ENCODE data around the gene RIIAD1.

RIIAD1 gene

GRCh38 chr1:151756291-151756690, 35.0 kb downstream of the RIIAD1 start:
- no peaks in the 10 kb centered on the region for H3K79me2 ChIP-seq (ENCODE audit: control insufficient read depth, insufficient read depth, low read length, poor library complexity)
- no peaks in the 10 kb centered on the region for H3K4me1 ChIP-seq (ENCODE audit: control insufficient read depth in 1 of 2, insufficient read depth in 2 of 2, low read length in 2 of 2)
- H3K27ac ChIP-seq (ENCODE audit: low read depth, low read length), result no peak overlapping the region
- no peak overlapping the region for H2BK12ac ChIP-seq (ENCODE audit: low read length)
- no peak overlapping the region for H3K4me3 ChIP-seq (ENCODE audit: low read depth, low read length)
- no peak overlapping the region for H2AFZ ChIP-seq (ENCODE audit: insufficient read depth, low read length, poor library complexity)
- H3K79me1 ChIP-seq (ENCODE audit: low read length), result no peaks in the 10 kb centered on the region
- H3K4ac ChIP-seq (ENCODE audit: low read depth, low read length), result no peak overlapping the region
- no peak overlapping the region for H4K8ac ChIP-seq (ENCODE audit: low read depth, low read length)
- H2AK5ac ChIP-seq (ENCODE audit: low read length), result no peak overlapping the region
- H2BK5ac ChIP-seq (ENCODE audit: low read depth, low read length, poor library complexity), result no peak overlapping the region
- WGBS (ENCODE audit: extremely low coverage, insufficient coverage, insufficient read length), result no CpG with 5 or more reads among the region's 1 CpG
- no peak overlapping the region for H3K23ac ChIP-seq (ENCODE audit: low read length)
- no peak overlapping the region for H3K4me2 ChIP-seq (ENCODE audit: low read length)
- H2BK120ac ChIP-seq (ENCODE audit: insufficient read depth, low read length, poor library complexity), result no peak overlapping the region
- no peak overlapping the region for H3K18ac ChIP-seq (ENCODE audit: low read length)
- H3K14ac ChIP-seq (ENCODE audit: low read length), result no peak overlapping the region
- no peak overlapping the region for H4K91ac ChIP-seq (ENCODE audit: low read depth, low read length)
- peaks cover 7 to 18% of the 10 kb centered on the region in 2 experiments for H3K36me3 ChIP-seq (ENCODE audit: control insufficient read depth in 1 of 2, insufficient read depth in 2 of 2, low read length in 2 of 2)
- DNase-seq, result no peak
- H3K9me3 ChIP-seq (ENCODE audit: insufficient read depth, low read depth, low read length), result no peaks in the 10 kb centered on the region
- no peaks in the 10 kb centered on the region for H3K27me3 ChIP-seq (ENCODE audit: insufficient read depth, low read length)
- no peak overlapping the region for H3K9ac ChIP-seq (ENCODE audit: low read length)
- H4K12ac ChIP-seq (ENCODE audit: low read depth, low read length), result no peak overlapping the region

- Histone ChIP-seq H4K8ac (ENCODE audit: low read depth, low read length) (no peak overlapping the region), H3K23ac (ENCODE audit: low read length) (no peak overlapping the region), H3K9me3 (ENCODE audit: insufficient read depth, low read depth, low read length) (no peaks in the 10 kb centered on the region), H3K27me3 (ENCODE audit: insufficient read depth, low read length) (no peaks in the 10 kb centered on the region), H4K12ac (ENCODE audit: low read depth, low read length) (no peak overlapping the region), H3K4me1 (ENCODE audit: control insufficient read depth in 1 of 2, insufficient read depth in 2 of 2, low read length in 2 of 2) (peaks cover 0 to 2% of the 10 kb centered on the region in 2 experiments), H3K4me2 (ENCODE audit: low read length) (no peak overlapping the region), H3K27ac (ENCODE audit: low read depth, low read length) (no peak overlapping the region), H3K36me3 (ENCODE audit: control insufficient read depth in 1 of 2, insufficient read depth in 2 of 2, low read length in 2 of 2) (peaks cover 12 to 24% of the 10 kb centered on the region in 2 experiments), H3K4ac (ENCODE audit: low read depth, low read length) (no peak overlapping the region), H3K18ac (ENCODE audit: low read length) (no peak overlapping the region), H3K79me2 (ENCODE audit: control insufficient read depth, insufficient read depth, low read length, poor library complexity) (no peaks in the 10 kb centered on the region), H2AK5ac (ENCODE audit: low read length) (no peak overlapping the region), H2AFZ (ENCODE audit: insufficient read depth, low read length, poor library complexity) (no peak overlapping the region), H2BK12ac (ENCODE audit: low read length) (no peak overlapping the region), H3K79me1 (ENCODE audit: low read length) (peaks cover 7% of the 10 kb centered on the region), H3K9ac (ENCODE audit: low read length) (no peak overlapping the region), H3K14ac (ENCODE audit: low read length) (no peak overlapping the region), H3K4me3 (ENCODE audit: low read depth, low read length) (no peak overlapping the region), H2BK120ac (ENCODE audit: insufficient read depth, low read length, poor library complexity) (no peak overlapping the region), H2BK5ac (ENCODE audit: low read depth, low read length, poor library complexity) (no peak overlapping the region), H4K91ac (ENCODE audit: low read depth, low read length) (no peak overlapping the region)
- DNase-seq, result no peak
Observed at GRCh38 chr1:151759241-151759640, 37.9 kb downstream of the RIIAD1 start.

GRCh38 chr1:151760597-151761385, 39.5 kb downstream of the RIIAD1 start:
- peaks cover 7% of the 10 kb centered on the region for H3K79me1 ChIP-seq (ENCODE audit: low read length)
- no peak overlapping the region for H4K12ac ChIP-seq (ENCODE audit: low read depth, low read length)
- no peaks in the 10 kb centered on the region for H3K27me3 ChIP-seq (ENCODE audit: insufficient read depth, low read length)
- H2BK120ac ChIP-seq (ENCODE audit: insufficient read depth, low read length, poor library complexity), result no peak overlapping the region
- H2AK5ac ChIP-seq (ENCODE audit: low read length), result no peak overlapping the region
- no peak overlapping the region for H3K9ac ChIP-seq (ENCODE audit: low read length)
- no peak overlapping the region for H2BK5ac ChIP-seq (ENCODE audit: low read depth, low read length, poor library complexity)
- H3K14ac ChIP-seq (ENCODE audit: low read length), result no peak overlapping the region
- no peak overlapping the region for H2AFZ ChIP-seq (ENCODE audit: insufficient read depth, low read length, poor library complexity)
- no CpG with 5 or more reads among the region's 7 CpGs for WGBS (ENCODE audit: extremely low coverage, insufficient coverage, insufficient read length)
- H3K36me3 ChIP-seq (ENCODE audit: control insufficient read depth in 1 of 2, insufficient read depth in 2 of 2, low read length in 2 of 2), result peaks cover 12 to 24% of the 10 kb centered on the region in 2 experiments
- H3K79me2 ChIP-seq (ENCODE audit: control insufficient read depth, insufficient read depth, low read length, poor library complexity), result no peaks in the 10 kb centered on the region
- H4K91ac ChIP-seq (ENCODE audit: low read depth, low read length), result no peak overlapping the region
- no peak overlapping the region for H3K4ac ChIP-seq (ENCODE audit: low read depth, low read length)
- H4K8ac ChIP-seq (ENCODE audit: low read depth, low read length), result no peak overlapping the region
- H3K4me2 ChIP-seq (ENCODE audit: low read length), result no peak overlapping the region
- no peak overlapping the region for H3K27ac ChIP-seq (ENCODE audit: low read depth, low read length)
- DNase-seq, result no peak
- H3K18ac ChIP-seq (ENCODE audit: low read length), result no peak overlapping the region
- H3K23ac ChIP-seq (ENCODE audit: low read length), result no peak overlapping the region
- H3K4me1 ChIP-seq (ENCODE audit: control insufficient read depth in 1 of 2, insufficient read depth in 2 of 2, low read length in 2 of 2), result peaks cover 0 to 2% of the 10 kb centered on the region in 2 experiments
- H3K4me3 ChIP-seq (ENCODE audit: low read depth, low read length), result no peak overlapping the region
- H3K9me3 ChIP-seq (ENCODE audit: insufficient read depth, low read depth, low read length), result no peaks in the 10 kb centered on the region
- H2BK12ac ChIP-seq (ENCODE audit: low read length), result no peak overlapping the region

- Histone ChIP-seq H3K27ac (ENCODE audit: low read depth, low read length) (peak within 1 kb of the TSS; percentile 4), H2BK5ac (ENCODE audit: low read depth, low read length, poor library complexity) (peak within 1 kb of the TSS; percentile 49), H3K4me2 (ENCODE audit: low read length) (peak within 1 kb of the TSS; percentile 84), H3K9ac (ENCODE audit: low read length) (peak within 1 kb of the TSS; percentile 94), H3K36me3 (ENCODE audit: control insufficient read depth in 1 of 2, insufficient read depth in 2 of 2, low read length in 2 of 2) (peaks cover 12 to 22% of the 10 kb centered on the region in 2 experiments), H2AFZ (ENCODE audit: insufficient read depth, low read length, poor library complexity) (peak within 1 kb of the TSS; percentile 68), H3K4ac (ENCODE audit: low read depth, low read length) (peak within 1 kb of the TSS; percentile 70), H3K23ac (ENCODE audit: low read length) (no peak within 1 kb of the TSS), H3K18ac (ENCODE audit: low read length) (peak within 1 kb of the TSS; percentile 67), H3K27me3 (ENCODE audit: insufficient read depth, low read length) (no peaks in the 10 kb centered on the region), H3K14ac (ENCODE audit: low read length) (peak within 1 kb of the TSS; percentile 59), H4K12ac (ENCODE audit: low read depth, low read length) (peak within 1 kb of the TSS; percentile 68), H2BK12ac (ENCODE audit: low read length) (no peak within 1 kb of the TSS), H2BK120ac (ENCODE audit: insufficient read depth, low read length, poor library complexity) (no peak within 1 kb of the TSS), H4K8ac (ENCODE audit: low read depth, low read length) (peak within 1 kb of the TSS; percentile 93), H4K91ac (ENCODE audit: low read depth, low read length) (peak within 1 kb of the TSS; percentile 83), H3K4me1 (ENCODE audit: control insufficient read depth in 1 of 2, insufficient read depth in 2 of 2, low read length in 2 of 2) (peaks cover 5 to 7% of the 10 kb centered on the region in 2 experiments), H3K4me3 (ENCODE audit: low read depth, low read length) (peak within 1 kb of the TSS; percentile 91), H3K79me1 (ENCODE audit: low read length) (peaks cover 7% of the 10 kb centered on the region), H3K79me2 (ENCODE audit: control insufficient read depth, insufficient read depth, low read length, poor library complexity) (no peaks in the 10 kb centered on the region), H2AK5ac (ENCODE audit: low read length) (no peak within 1 kb of the TSS), H3K9me3 (ENCODE audit: insufficient read depth, low read depth, low read length) (no peaks in the 10 kb centered on the region)
- WGBS (ENCODE audit: extremely low coverage, insufficient coverage, insufficient read length), result no CpG with 5 or more reads among the region's 68 CpGs
- peak; percentile 77 to 85 for DNase-seq
Observed at GRCh38 chr1:151762941-151763921, 41.9 kb downstream of the RIIAD1 start, which contains the start of gene MRPL9. MRPL9 (minus strand) TSS chr1:151763496; CDS start chr1:151763479, 17 bp downstream.
